Anterior cingulate cortex (tissue), 58 donors: ENCODE data around the gene TAL2.

Experiments
- DNase-seq, 58 donors: peaks; one replicate each; lab custom pipeline; 2025; lab: John Stamatoyannopoulos, UW

Gene TAL2

GRCh38 chr9:105662184-105663104, at the start of gene TAL2:
Gene TAL2, plus strand, starts transcription at chr9:105662457. Its CDS starts 40 bp downstream, at chr9:105662497.
- no peak for DNase-seq

- DNase-seq: peak in 1 of 58 donors; percentile 15
Measured at GRCh38 chr9:105621001-105621400, 41.3 kb upstream of the TAL2 start.

GRCh38 chr9:105625088-105625487, 37.2 kb upstream of the TAL2 start:
- no peak for DNase-seq

GRCh38 chr9:105632807-105633206, 29.4 kb upstream of the TAL2 start:
- DNase-seq: no peak

GRCh38 chr9:105633411-105633810, 28.8 kb upstream of the TAL2 start:
- DNase-seq: no peak

GRCh38 chr9:105636331-105636730, 25.9 kb upstream of the TAL2 start:
- DNase-seq: no peak

- DNase-seq: no peak
Measured at GRCh38 chr9:105637787-105638395, 24.4 kb upstream of the TAL2 start.

- DNase-seq: no peak
Measured at GRCh38 chr9:105639936-105640335, 22.3 kb upstream of the TAL2 start.

- no peak for DNase-seq
Measured at GRCh38 chr9:105643795-105644194, 18.5 kb upstream of the TAL2 start.

- no peak for DNase-seq
Measured at GRCh38 chr9:105646879-105647594, 15.2 kb upstream of the TAL2 start.

GRCh38 chr9:105647595-105648349, 14.5 kb upstream of the TAL2 start:
- DNase-seq: no peak

GRCh38 chr9:105651806-105652205, 10.5 kb upstream of the TAL2 start:
- DNase-seq: no peak

GRCh38 chr9:105656131-105656921, 5.9 kb upstream of the TAL2 start:
- peak in 5 of 58 donors; percentile 2 to 21 (median 7) for DNase-seq

GRCh38 chr9:105658351-105658750, 3.9 kb upstream of the TAL2 start:
- no peak for DNase-seq

GRCh38 chr9:105661011-105661410, 1.2 kb upstream of the TAL2 start:
- DNase-seq: peak in 16 of 58 donors; percentile 1 to 42 (median 16)

GRCh38 chr9:105663914-105664313, 1.7 kb downstream of the TAL2 start:
- DNase-seq: no peak

- DNase-seq: no peak
Measured at GRCh38 chr9:105667867-105668266, 5.6 kb downstream of the TAL2 start.

GRCh38 chr9:105670315-105670714, 8.1 kb downstream of the TAL2 start:
- DNase-seq: no peak

- DNase-seq: no peak
Measured at GRCh38 chr9:105670775-105671174, 8.5 kb downstream of the TAL2 start.
